ENCODE data around the gene MADCAM1. TPM values are rescaled to one million over a fixed set of nuclear protein-coding genes. Genes with fewer than 3 reads are reported as not detected.

The MADCAM1 gene
- total and polyA plus RNA-seq, 2 of the 8 experiments (the other 6 are each of a cell fraction or from before 2014, with no cell fraction given): 2.3 to 3.0 TPM

- TF ChIP-seq E2F6 (IDR thresholded peaks at IDR 0.05) (no peak), MAFK (IDR thresholded peaks at IDR 0.05; ENCODE audit: low read depth, low read length) (no peak), NRF1 (IDR thresholded peaks at IDR 0.05; ENCODE audit: low read depth, low read length) (no peak)
These were observed 11.2 kb upstream of the MADCAM1 start (continued) for GRCh38 chr19:485077-485476.
